GM12878 (cell line): Measurements from ENCODE around the gene NUP210L.

ENCODE experiments used
- EP300 ChIP-seq, 2 experiments: fragments of 150-350 bp in 1 of 2; IDR thresholded peaks; 2 replicates each; pipeline ENCODE4 v1.6.1; 2011 to 2012; ENCODE audit warnings: low read depth in 2 of 2, low read length in 2 of 2, borderline replicate concordance in 1 of 2, improper control_type of control experiment in 1 of 2, inconsistent platforms in 1 of 2; ENCODE audit not compliant: control insufficient read depth in 1 of 2
- SP1 ChIP-seq: IDR thresholded peaks from one replicate; pipeline ENCODE4 v1.6.1; 2011; ENCODE audit warnings: low read depth, low read length
- YBX1 ChIP-seq: fragments of 450-650 bp; IDR thresholded peaks from 2 replicates; pipeline ENCODE4 v1.6.1; 2016; ENCODE audit warnings: antibody characterized with exemption
- ZNF24 ChIP-seq: fragments of 450-650 bp; IDR thresholded peaks from 2 replicates; pipeline ENCODE4 v1.6.1; 2017; ENCODE audit warnings: antibody characterized with exemption, mild to moderate bottlenecking
- TF ChIP-seq, protein P1 (sequence below), 3 experiments: IDR thresholded peaks in 2 of 3; conservative IDR thresholded peaks in 1 of 3; 2 replicates each; pipeline ENCODE4 v1.5.1; 2011; ENCODE audit warnings: low read depth in 3 of 3, low read length in 3 of 3, mild to moderate bottlenecking in 3 of 3, control low read depth in 2 of 3, moderate library complexity in 2 of 3, inconsistent platforms in 1 of 3, mixed read lengths in 1 of 3; ENCODE audit not compliant: control insufficient read depth in 2 of 3, insufficient read depth in 1 of 3; ENCODE audit errors: extremely low read depth in 1 of 3
- TF ChIP-seq, protein P2 (sequence below): IDR thresholded peaks from 2 replicates; pipeline ENCODE4 v1.6.1; 2011; ENCODE audit warnings: low read depth, low read length, improper control_type of control experiment, borderline replicate concordance

DNA sequence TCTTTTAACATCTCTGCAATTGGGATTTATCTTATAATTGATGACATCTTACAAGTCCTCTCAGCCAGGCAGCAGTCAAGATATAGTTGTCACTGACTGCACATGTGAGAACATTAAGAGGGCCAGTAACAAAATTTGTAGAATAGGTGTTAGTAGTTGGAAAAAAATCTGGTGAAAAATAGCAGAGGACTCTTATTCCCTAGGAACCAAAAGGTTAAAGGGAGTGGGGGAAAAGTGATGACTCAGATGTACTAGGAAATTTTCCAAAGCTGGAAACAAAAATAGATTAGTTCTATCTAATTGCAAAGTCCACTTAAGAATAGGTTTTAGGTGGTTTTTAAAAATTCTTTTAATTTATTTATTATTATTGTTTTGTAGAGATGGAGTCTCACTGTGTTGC, 3.6 kb downstream of the NUP210L start:
- TF ChIP-seq, protein P1, sequence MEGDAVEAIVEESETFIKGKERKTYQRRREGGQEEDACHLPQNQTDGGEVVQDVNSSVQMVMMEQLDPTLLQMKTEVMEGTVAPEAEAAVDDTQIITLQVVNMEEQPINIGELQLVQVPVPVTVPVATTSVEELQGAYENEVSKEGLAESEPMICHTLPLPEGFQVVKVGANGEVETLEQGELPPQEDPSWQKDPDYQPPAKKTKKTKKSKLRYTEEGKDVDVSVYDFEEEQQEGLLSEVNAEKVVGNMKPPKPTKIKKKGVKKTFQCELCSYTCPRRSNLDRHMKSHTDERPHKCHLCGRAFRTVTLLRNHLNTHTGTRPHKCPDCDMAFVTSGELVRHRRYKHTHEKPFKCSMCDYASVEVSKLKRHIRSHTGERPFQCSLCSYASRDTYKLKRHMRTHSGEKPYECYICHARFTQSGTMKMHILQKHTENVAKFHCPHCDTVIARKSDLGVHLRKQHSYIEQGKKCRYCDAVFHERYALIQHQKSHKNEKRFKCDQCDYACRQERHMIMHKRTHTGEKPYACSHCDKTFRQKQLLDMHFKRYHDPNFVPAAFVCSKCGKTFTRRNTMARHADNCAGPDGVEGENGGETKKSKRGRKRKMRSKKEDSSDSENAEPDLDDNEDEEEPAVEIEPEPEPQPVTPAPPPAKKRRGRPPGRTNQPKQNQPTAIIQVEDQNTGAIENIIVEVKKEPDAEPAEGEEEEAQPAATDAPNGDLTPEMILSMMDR (IDR thresholded peaks at IDR 0.05 in 2 of 3, conservative IDR thresholded peaks at IDR 0.05 in 1 of 3; ENCODE audit: control insufficient read depth in 2 of 3, extremely low read depth in 1 of 3, insufficient read depth in 1 of 3, low read depth in 3 of 3, low read length in 3 of 3): no peak
- no peak for TF ChIP-seq ZNF24
- no peak for TF ChIP-seq EP300 (IDR thresholded peaks at IDR 0.05; ENCODE audit: borderline replicate concordance in 1 of 2, control insufficient read depth in 1 of 2, low read depth in 2 of 2, low read length in 2 of 2)
- TF ChIP-seq, protein P2, sequence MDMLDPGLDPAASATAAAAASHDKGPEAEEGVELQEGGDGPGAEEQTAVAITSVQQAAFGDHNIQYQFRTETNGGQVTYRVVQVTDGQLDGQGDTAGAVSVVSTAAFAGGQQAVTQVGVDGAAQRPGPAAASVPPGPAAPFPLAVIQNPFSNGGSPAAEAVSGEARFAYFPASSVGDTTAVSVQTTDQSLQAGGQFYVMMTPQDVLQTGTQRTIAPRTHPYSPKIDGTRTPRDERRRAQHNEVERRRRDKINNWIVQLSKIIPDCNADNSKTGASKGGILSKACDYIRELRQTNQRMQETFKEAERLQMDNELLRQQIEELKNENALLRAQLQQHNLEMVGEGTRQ: no peak
- TF ChIP-seq YBX1: no peak
- no peak for TF ChIP-seq SP1
